AG04449 (cell line): ENCODE measurements around the gene MLLT10.
"Not testable (repeated sequence)": the region's sequence is repeated elsewhere in the genome, so short reads cannot be mapped to it uniquely, and the experiment has no call there.

ENCODE experiments used
- CTCF ChIA-PET: fragments of 350-600 bp; formaldehyde crosslinking; extraction: SDS; loops from one replicate; lab custom pipeline; 2021; ENCODE audit warnings: antibody characterized with exemption; lab: Yijun Ruan, JAX
- POLR2A ChIA-PET: fragments of 400-600, 350-600 bp; formaldehyde crosslinking; extraction: SDS; loops from one replicate; lab custom pipeline; 2020; ENCODE audit warnings: antibody characterized with exemption, inconsistent platforms; lab: Yijun Ruan, JAX
- DNase-seq: peaks from one replicate; pipeline ENCODE4 v3.0.0-alpha.2; 2010; ENCODE audit warnings: low read depth, low spot score
- H3K4me3 ChIP-seq: 2 replicates; pipeline ENCODE4 v1.5.1; 2011; ENCODE audit warnings: low read depth, mild to moderate bottlenecking, control low read depth, low read length
- TF ChIP-seq, protein P1 (sequence below): IDR thresholded peaks from one replicate; pipeline ENCODE4 v1.5.1; 2011; ENCODE audit warnings: mild to moderate bottlenecking, moderate library complexity, low read length, control low read depth, inconsistent platforms; ENCODE audit not compliant: insufficient read depth; ENCODE audit errors: missing control alignments

MLLT10 gene

DNA sequence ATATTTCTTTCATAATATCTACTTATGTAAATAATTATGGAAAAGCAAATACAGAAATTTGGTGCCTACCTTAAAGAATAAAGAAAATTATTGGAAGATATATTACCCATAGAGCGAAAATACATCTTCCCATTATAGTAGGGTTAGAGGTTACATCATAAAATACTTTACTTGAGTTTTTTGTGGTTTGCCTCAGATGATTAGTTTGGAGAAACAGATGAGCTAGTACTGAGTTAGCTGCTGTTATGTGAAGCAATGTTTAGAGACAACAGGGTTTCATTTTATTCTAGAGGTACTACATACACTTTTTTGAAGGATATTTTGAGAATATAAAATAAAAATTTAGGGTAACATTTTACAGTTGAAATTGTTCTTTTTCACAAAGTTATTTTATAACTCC, 2.9 kb upstream of the MLLT10 start:
- DNase-seq: no peak
- TF ChIP-seq, protein P1, sequence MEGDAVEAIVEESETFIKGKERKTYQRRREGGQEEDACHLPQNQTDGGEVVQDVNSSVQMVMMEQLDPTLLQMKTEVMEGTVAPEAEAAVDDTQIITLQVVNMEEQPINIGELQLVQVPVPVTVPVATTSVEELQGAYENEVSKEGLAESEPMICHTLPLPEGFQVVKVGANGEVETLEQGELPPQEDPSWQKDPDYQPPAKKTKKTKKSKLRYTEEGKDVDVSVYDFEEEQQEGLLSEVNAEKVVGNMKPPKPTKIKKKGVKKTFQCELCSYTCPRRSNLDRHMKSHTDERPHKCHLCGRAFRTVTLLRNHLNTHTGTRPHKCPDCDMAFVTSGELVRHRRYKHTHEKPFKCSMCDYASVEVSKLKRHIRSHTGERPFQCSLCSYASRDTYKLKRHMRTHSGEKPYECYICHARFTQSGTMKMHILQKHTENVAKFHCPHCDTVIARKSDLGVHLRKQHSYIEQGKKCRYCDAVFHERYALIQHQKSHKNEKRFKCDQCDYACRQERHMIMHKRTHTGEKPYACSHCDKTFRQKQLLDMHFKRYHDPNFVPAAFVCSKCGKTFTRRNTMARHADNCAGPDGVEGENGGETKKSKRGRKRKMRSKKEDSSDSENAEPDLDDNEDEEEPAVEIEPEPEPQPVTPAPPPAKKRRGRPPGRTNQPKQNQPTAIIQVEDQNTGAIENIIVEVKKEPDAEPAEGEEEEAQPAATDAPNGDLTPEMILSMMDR: no peak
- ChIA-PET POLR2A (no interaction called here), CTCF (no interaction called here)
- no peak overlapping the region for H3K4me3 ChIP-seq

DNA sequence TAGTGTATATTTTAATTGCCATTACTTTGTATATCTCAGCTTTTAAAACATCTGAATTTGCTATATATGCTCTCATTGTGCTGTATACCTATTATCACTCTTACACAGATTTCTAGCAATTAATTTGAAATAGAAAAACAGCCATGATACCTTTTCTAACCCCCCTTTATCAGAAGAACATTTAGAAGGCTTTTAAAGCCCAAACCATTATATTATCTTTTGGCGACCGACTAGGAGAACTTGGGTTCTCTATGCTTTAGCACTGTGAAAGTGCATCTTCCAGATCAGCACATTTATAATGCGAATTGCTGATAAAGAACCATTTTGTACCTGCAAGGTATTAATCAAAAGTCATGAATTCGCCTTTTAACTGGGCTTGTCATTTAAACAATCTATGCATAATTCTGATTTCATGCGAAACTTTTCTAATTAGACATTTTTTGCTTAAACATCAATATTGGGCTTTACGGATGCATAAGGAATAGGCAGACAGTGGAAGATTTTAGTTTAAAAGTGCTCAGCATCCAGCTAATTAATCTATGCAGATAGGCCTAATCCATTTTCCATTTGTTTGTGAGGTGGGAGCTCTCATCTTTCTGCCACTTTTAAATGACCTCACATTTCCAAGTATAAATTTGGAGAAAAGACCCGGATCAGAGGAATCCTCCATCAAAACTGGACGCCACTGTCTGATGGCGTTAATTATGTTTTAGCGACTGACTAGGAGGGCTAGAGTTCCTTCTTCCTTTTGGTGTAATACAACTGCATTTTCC, 1.2 kb upstream of the MLLT10 start:
- CTCF ChIA-PET: interaction anchor here (0.7 to 1.5 kb wide), 7 partner anchors 37 to 253 kb away, joined by 3 to 6 read pairs (median 3); no protein-coding TSS in a partner anchor
- TF ChIP-seq, protein P1: no peak
- POLR2A ChIA-PET: interaction anchor here (0.6 kb wide), 1 partner anchor 7 kb away, joined by 3 read pairs; the partner anchor contains the start of gene SKIDA1
- peak overlapping the region; percentile 76 for H3K4me3 ChIP-seq
- no peak for DNase-seq

DNA sequence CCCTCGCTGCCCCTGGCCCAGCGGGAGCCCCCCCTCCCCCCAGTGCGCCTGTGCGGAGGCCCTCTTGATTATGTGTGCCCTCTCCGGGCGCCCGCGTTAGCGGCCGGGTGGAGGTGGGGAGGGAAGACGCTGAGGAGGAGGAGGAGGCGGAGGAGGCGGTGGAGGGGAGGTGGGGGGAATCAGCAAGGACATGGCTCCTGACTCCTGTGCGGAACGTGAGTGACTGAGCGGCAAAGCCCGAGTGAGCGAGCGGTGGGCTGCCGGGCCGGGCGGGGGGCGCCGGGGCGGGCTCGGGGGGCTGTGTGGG, 201 bp downstream of the MLLT10 start:
- CTCF ChIA-PET: interaction anchor here (0.9 kb wide), 1 partner anchor 191 kb away, joined by 3 read pairs; no protein-coding TSS in a partner anchor
- POLR2A ChIA-PET: no interaction called here

DNA sequence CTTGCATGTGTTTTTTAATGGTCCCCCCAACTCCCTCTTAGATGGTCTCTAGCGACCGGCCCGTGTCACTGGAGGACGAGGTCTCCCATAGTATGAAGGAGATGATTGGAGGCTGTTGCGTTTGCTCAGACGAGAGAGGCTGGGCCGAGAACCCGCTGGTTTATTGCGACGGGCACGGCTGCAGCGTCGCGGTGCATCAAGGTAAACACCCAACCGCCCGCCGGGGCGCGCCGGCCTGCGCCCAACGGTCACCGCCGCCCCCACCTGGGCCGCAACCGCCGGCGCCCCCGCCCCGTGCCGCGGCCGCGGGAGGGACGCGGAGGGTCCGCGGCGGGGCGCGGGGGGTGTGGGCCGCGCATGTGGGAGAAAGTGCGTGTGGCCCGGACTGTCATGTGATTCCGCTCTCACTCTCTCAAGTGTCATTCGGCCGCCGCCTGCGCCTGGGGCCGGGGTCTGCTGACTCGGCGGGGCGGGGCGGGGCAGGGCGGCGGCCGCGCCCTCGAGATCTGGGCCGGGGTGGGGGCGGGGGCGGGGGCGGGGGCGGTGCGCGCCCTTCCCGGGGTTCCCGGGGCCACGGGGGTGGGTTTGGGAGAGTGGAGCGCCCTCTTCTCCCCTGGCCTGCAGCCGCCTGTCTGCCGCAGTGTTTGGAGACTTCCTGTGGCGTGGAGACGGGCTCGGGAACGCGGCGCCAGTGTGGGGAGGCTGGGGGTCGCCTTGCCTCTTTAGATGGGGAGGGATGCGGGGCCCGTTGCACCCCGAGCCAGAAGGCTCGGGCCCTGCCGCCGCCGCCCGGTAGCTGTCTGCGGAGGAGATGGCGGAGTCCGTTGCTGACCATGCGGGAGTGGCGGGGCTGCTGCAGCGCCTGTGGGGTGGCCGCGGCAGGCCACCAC, 817 bp downstream of the MLLT10 start:
- CTCF ChIA-PET: no interaction called here
- TF ChIP-seq, protein P1: no peak
- H3K4me3 ChIP-seq: peak overlapping the region; percentile 76
- no peak for DNase-seq
- POLR2A ChIA-PET: no interaction called here

More for the DNA sequence above, 201 bp downstream of the MLLT10 start:
- TF ChIP-seq, protein P1: no peak
- H3K4me3 ChIP-seq: peak overlapping the region; percentile 76
- no peak for DNase-seq

DNA sequence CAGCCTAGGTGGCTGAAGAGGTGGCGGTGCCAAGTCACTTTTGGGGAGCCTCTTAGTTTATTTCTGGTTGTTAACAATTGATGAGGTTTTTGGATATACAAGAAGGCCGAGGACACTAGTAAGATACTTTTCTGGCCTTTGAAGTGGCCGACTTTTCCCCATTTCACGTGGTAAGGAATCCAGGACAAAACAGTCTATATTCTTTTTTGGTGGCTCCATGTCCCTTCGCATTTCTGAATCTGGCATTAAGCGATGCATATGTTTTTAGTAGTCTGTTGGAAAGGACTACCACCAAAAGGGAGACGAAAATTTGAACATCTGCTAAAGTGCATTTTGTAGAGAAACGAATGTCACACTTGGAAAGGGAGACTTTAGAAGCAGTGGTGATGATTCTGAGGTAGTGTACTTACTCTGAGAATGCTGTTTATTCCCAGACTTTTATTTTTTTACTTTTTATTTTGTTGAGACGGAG, 1.5 kb downstream of the MLLT10 start:
- H3K4me3 ChIP-seq: peak overlapping the region; percentile 76
- TF ChIP-seq, protein P1: no peak
- POLR2A ChIA-PET: no interaction called here
- no peak for DNase-seq
- CTCF ChIA-PET: no interaction called here

DNA sequence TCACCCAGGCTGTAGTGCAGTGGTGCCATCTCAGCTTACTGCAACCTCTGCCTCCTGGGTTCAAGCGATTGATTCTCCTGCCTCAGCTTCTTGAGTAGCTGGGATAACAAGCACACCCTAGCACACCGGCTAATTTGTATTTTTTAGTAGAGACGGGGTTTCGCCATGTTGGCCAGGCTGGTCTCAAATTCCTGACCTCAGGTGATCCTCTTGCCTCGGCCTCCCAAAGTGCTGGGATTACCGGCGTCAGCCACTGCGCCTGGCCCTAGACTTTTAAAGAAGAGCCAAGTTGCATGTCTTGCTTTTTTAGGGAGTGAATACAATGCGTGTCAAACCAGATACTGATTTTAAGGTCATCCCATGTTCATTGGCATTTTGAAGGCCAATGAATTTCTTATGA, 1.9 kb downstream of the MLLT10 start:
- DNase-seq, CTCF ChIA-PET, POLR2A ChIA-PET: not testable (repeated sequence)
- H3K4me3 ChIP-seq: peak overlapping the region; percentile 21; the same call in 1 of the 2 replicates
